Measurements from ENCODE around the gene PDE3A. TPM values are rescaled to one million over a fixed set of nuclear protein-coding genes. Genes with fewer than 3 reads are reported as not detected.
A peak's percentile ranks its signal among the peaks of the same experiment; 100 is the strongest.
"Not testable (repeated sequence)": the region's sequence is repeated elsewhere in the genome, so short reads cannot be mapped to it uniquely, and the experiment has no call there.

The PDE3A gene
- total RNA-seq, 3 donors from 2014 or later = 7.0 to 11.5 (median 9.4) TPM

DNA sequence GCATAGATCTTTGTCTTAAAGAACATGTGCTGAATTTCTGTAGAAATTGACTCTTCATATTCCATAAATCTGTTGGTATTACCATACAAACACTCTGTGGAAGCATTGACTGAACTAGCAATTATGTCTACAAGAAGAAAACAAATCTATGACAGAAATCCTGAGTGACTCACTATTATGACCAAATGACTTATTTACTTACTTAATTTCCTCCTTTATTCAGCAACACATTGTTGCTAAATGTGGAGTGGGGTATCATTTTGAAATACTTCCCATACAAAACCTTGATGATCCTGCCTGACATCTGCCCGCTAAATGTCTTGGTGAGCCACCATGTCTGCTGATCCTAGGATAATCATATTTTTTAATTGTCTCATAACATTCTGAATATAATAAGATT is 227.7 kb downstream of the PDE3A start:
- Histone ChIP-seq H3K4me3 (no peak overlapping the region), H3K4me1 (no peaks in the 10 kb centered on the region), H3K27me3 (no peaks in the 10 kb centered on the region), H3K9me3 (no peaks in the 10 kb centered on the region), H3K36me3 (no peaks in the 10 kb centered on the region), H3K27ac (no peak overlapping the region)
- DNase-seq (ENCODE audit: low spot score in 2 of 2) = no peak
- intact Hi-C loops (cut with DNase I; ENCODE audit: low total_unique reads) = no loop called here
- TF ChIP-seq, protein P1, sequence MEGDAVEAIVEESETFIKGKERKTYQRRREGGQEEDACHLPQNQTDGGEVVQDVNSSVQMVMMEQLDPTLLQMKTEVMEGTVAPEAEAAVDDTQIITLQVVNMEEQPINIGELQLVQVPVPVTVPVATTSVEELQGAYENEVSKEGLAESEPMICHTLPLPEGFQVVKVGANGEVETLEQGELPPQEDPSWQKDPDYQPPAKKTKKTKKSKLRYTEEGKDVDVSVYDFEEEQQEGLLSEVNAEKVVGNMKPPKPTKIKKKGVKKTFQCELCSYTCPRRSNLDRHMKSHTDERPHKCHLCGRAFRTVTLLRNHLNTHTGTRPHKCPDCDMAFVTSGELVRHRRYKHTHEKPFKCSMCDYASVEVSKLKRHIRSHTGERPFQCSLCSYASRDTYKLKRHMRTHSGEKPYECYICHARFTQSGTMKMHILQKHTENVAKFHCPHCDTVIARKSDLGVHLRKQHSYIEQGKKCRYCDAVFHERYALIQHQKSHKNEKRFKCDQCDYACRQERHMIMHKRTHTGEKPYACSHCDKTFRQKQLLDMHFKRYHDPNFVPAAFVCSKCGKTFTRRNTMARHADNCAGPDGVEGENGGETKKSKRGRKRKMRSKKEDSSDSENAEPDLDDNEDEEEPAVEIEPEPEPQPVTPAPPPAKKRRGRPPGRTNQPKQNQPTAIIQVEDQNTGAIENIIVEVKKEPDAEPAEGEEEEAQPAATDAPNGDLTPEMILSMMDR (IDR thresholded peaks at IDR 0.05) = no peak
- TF ChIP-seq POLR2A (IDR thresholded peaks at IDR 0.05) (no peak), POLR2AphosphoS5 (IDR thresholded peaks at IDR 0.05) (no peak)

DNA sequence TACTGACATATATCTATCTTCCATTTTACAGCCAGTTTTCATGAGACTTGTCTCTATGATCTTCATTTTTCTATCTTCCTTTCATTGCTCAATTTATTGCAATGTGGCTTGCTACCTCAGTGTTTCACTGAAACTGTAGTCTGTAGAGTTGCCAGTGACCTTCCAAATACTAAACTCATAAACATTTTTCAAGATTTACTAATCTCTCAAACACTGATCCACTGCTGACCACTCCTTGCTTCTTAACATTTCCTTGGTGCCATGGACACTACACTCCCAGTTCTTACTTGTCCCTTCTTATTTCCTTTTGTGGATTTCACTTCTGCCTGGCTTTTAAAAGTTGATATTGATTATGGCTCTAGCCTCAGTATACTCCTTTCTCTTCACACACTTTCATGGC is 231.4 kb downstream of the PDE3A start:
- H3K4me1 ChIP-seq = no peaks in the 10 kb centered on the region
- H3K4me3 ChIP-seq = no peak overlapping the region
- no peaks in the 10 kb centered on the region for H3K9me3 ChIP-seq
- intact Hi-C loops (cut with DNase I; ENCODE audit: low total_unique reads) = no loop called here
- no peak overlapping the region for H3K27ac ChIP-seq
- no peaks in the 10 kb centered on the region for H3K27me3 ChIP-seq
- TF ChIP-seq POLR2AphosphoS5 (IDR thresholded peaks at IDR 0.05) (no peak), POLR2A (IDR thresholded peaks at IDR 0.05) (no peak)
- TF ChIP-seq, protein P1 (IDR thresholded peaks at IDR 0.05) = no peak
- DNase-seq (ENCODE audit: low spot score in 2 of 2) = no peak
- H3K36me3 ChIP-seq = no peaks in the 10 kb centered on the region

DNA sequence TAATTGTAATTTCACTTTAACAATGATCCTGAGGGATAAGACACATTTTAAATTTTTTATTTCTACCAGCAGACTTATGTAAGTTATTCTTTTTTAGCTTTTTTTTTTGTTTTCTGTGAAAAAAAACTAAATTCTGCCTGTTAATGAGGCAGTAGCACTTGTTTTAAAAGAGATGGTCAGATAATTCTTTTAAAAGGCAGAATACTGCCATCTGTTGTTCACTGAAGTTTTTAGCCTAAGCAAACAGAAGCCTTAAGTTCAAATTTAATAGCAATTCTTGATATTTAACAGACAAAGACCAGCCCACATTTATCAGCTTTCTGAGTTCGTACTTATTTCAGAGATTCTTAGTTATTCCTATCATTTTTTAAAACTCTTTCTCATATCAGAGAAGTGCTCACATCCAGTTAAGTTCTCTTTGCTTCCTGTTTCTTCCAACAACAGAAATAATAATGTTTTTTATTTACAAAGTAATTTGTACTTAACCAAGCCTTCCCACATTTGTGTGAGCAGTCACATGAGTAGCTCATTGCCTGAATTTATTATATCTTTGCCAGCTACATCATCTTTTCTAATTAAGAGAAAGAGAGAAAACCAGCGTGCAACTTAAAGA is 233.4 kb downstream of the PDE3A start:
- Histone ChIP-seq H3K27ac (peak overlapping the region in 1 of 2 donors; percentile 50), H3K27me3 (no peaks in the 10 kb centered on the region), H3K4me1 (no peaks in the 10 kb centered on the region), H3K4me3 (no peak overlapping the region), H3K36me3 (no peaks in the 10 kb centered on the region), H3K9me3 (no peaks in the 10 kb centered on the region)
- intact Hi-C loops (cut with DNase I; ENCODE audit: low total_unique reads) = no loop called here
- TF ChIP-seq POLR2AphosphoS5 (IDR thresholded peaks at IDR 0.05) = no peak
- TF ChIP-seq, protein P1 (IDR thresholded peaks at IDR 0.05) = peak in 2 of 3 donors; percentile 26 to 34
- DNase-seq (ENCODE audit: low spot score in 2 of 2) = no peak

DNA sequence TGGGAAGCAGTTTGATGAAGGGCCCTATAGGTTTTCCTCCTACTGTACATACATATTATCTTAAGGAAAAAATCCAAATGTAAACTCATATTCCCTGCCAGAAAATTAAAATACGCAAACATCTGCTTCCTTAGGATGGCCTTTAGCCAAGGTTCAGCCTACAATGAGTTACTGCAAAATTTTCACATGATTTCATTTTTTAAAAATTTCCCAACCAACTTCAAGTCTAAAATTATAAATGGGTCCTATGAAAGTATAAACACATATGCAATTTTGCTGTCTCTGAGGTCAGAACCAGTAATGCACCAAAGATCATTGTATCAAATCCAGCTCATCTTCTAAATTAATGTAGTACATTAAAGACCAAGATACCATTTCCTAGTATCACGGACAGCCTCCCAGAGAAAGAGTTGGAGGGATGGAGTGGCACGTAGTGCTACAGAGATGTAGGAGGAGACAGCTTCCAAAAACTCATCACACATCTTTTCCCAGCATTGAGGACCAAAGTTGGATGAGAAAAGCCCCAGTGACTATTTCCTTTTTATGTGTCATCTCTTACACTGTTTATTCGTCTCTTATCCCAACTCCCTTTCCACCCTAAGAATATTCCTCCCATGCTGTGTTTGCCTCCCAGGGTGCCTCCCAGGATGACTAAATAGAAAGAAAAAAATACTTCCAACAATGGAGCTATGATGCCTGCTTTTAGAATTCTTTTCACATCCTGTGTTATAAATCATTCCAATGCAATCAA is 234.5 kb downstream of the PDE3A start:
- H3K9me3 ChIP-seq = no peaks in the 10 kb centered on the region
- intact Hi-C loops (cut with DNase I; ENCODE audit: low total_unique reads) = no loop called here
- H3K36me3 ChIP-seq = no peaks in the 10 kb centered on the region
- DNase-seq (ENCODE audit: low spot score in 2 of 2) = no peak
- H3K4me3 ChIP-seq = no peak overlapping the region
- H3K27me3 ChIP-seq = no peaks in the 10 kb centered on the region
- no peaks in the 10 kb centered on the region for H3K4me1 ChIP-seq
- TF ChIP-seq POLR2A (IDR thresholded peaks at IDR 0.05) (no peak), POLR2AphosphoS5 (IDR thresholded peaks at IDR 0.05) (no peak)
- TF ChIP-seq, protein P1 (IDR thresholded peaks at IDR 0.05) = no peak
- H3K27ac ChIP-seq = peak overlapping the region in 1 of 2 donors; percentile 50

DNA sequence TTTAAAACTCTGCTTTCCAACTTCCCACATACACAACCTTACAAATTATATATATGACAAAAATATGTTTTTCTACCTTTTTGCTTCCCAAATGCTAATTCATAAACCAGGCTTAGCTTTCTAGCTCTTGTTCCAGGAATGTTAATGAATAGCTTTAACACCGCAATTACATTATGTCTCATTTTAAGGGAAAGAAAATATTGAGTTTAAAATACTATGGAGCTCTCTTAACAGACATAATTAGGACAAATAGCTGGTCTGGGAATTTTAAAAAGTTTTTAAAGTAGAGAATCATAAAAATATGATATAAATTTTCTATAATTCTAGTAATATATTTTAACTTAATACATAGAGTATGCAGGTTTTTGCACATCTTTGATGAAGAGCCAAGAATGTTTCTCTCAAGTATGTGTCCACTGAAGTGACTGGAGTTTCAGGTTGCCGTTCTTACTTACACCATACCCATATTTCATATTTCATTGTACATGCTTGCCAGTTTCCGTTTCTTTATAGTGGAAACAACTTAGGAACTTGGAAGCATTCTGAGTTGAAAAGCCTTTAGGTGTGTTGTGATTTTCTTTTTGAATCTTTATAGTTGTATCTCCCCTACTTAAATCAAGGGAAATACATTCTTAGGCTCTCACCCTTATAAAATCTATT is 236.2 kb downstream of the PDE3A start:
- H3K4me1 ChIP-seq = no peaks in the 10 kb centered on the region
- no peak overlapping the region for H3K4me3 ChIP-seq
- no peak for DNase-seq (ENCODE audit: low spot score in 2 of 2)
- intact Hi-C loops (cut with DNase I; ENCODE audit: low total_unique reads) = no loop called here
- no peak overlapping the region for H3K27ac ChIP-seq
- H3K27me3 ChIP-seq = no peaks in the 10 kb centered on the region
- H3K36me3 ChIP-seq = no peaks in the 10 kb centered on the region
- H3K9me3 ChIP-seq = no peaks in the 10 kb centered on the region
- TF ChIP-seq, protein P1 (IDR thresholded peaks at IDR 0.05) = no peak
- TF ChIP-seq POLR2A (IDR thresholded peaks at IDR 0.05) (no peak), POLR2AphosphoS5 (IDR thresholded peaks at IDR 0.05) (no peak)

DNA sequence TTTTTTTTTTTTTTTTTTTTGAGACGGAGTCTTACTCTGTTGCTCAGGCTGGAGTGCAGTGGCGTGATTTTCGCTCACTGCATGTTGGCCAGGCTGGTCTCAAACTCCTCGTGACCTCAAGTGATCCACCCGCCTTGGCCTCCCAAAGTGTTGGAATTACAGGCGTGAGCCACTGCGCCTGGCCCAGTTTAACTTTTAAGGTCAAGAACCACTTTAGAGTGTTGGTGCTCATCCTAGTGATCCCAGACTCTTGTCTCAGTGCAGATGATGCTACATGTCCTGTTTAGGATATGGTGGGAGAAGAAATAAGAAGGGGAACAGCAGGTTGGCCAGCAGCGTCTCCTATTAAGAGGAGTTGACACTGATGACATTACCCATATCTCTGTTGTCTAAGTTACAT is 246.7 kb downstream of the PDE3A start:
- H3K36me3 ChIP-seq; H3K4me1 ChIP-seq; H3K27ac ChIP-seq; H3K4me3 ChIP-seq; intact Hi-C loops (cut with DNase I; ENCODE audit: low total_unique reads); DNase-seq (ENCODE audit: low spot score in 2 of 2); H3K9me3 ChIP-seq; H3K27me3 ChIP-seq: not testable (repeated sequence)

Measured in breast epithelium (tissue), 4 donors.